IMR-90 (cell line): ENCODE data around the gene MINDY1. TPM values are rescaled to one million over a fixed set of nuclear protein-coding genes. Genes with fewer than 3 reads are reported as not detected.

Experiments used
- ATAC-seq: fragments of 200-7000 bp; cut with Tn5 transposase; 2 replicates; pipeline ENCODE4 v1.9.1; 2020; ENCODE audit warnings: low read depth, mild to moderate bottlenecking, moderate library complexity
- BruUV-seq: library from RNA; stranded (reverse); fragments of 400-500 nt; replicated peaks from 2 replicates; lab custom pipeline; 2021; lab: Mats Ljungman, UMichigan
- CTCF ChIA-PET: fragments of 300-600 bp; formaldehyde crosslinking; extraction: SDS; loops from one replicate; lab custom pipeline; 2021; ENCODE audit warnings: antibody characterized with exemption; lab: Yijun Ruan, JAX
- POLR2A ChIA-PET: fragments of 300-600 bp; sonication (Branson Sonifier 250); formaldehyde crosslinking; loops from one replicate; lab custom pipeline; 2022; ENCODE audit warnings: antibody characterized with exemption; ENCODE audit not compliant: unreplicated experiment; lab: Charles Lee
- DNase-seq: peaks from one replicate; pipeline ENCODE4 v3.0.0; 2013
- H2AFZ ChIP-seq: replicated peaks from 2 replicates; pipeline ENCODE3; 2013; ENCODE audit warnings: low read length, mild to moderate bottlenecking; ENCODE audit not compliant: poor library complexity
- H2AK5ac ChIP-seq: 2 replicates; pipeline ENCODE4 v1.6.1; 2013; ENCODE audit warnings: low read depth, low read length, inconsistent platforms
- H2AK9ac ChIP-seq: replicated peaks from 2 replicates; pipeline ENCODE3; 2013; ENCODE audit warnings: mild to moderate bottlenecking, low read depth, low read length, moderate library complexity; ENCODE audit not compliant: poor library complexity
- H2BK120ac ChIP-seq: 2 replicates; pipeline ENCODE4 v1.6.1; 2013; ENCODE audit warnings: low read depth, low read length, inconsistent platforms
- H2BK15ac ChIP-seq: 3 replicates; pipeline ENCODE4 v1.6.1; 2013; ENCODE audit warnings: low read depth, low read length, inconsistent platforms
- H2BK20ac ChIP-seq: 2 replicates; pipeline ENCODE4 v1.6.1; 2013; ENCODE audit warnings: low read depth, mild to moderate bottlenecking, inconsistent platforms, low read length, moderate library complexity
- H2BK5ac ChIP-seq: 2 replicates; pipeline ENCODE4 v1.6.1; 2013; ENCODE audit warnings: mild to moderate bottlenecking, low read depth, low read length, inconsistent platforms; ENCODE audit not compliant: poor library complexity, severe bottlenecking
- H3K14ac ChIP-seq: replicated peaks from 2 replicates; pipeline ENCODE4 v1.6.1; 2013; ENCODE audit warnings: low read depth, low read length, inconsistent platforms
- H3K18ac ChIP-seq: 2 replicates; pipeline ENCODE4 v1.6.1; 2013; ENCODE audit warnings: low read depth, low read length, control low read depth
- H3K23ac ChIP-seq: 2 replicates; pipeline ENCODE4 v1.6.1; 2013; ENCODE audit warnings: low read depth, low read length, inconsistent platforms
- H3K27ac ChIP-seq: 2 replicates; pipeline ENCODE4 v1.5.1; 2013; ENCODE audit warnings: mild to moderate bottlenecking, control low read depth, low read length; ENCODE audit not compliant: insufficient read depth
- H3K27me3 ChIP-seq: 2 replicates; pipeline ENCODE4 v1.6.1; 2013; ENCODE audit warnings: low read length; ENCODE audit not compliant: control insufficient read depth, insufficient read depth
- H3K36me3 ChIP-seq: 2 replicates; pipeline ENCODE4 v1.6.1; 2013; ENCODE audit warnings: low read length, mixed read lengths; ENCODE audit not compliant: control insufficient read depth, insufficient read depth
- H3K4ac ChIP-seq: 2 replicates; pipeline ENCODE4 v1.6.1; 2013; ENCODE audit warnings: low read depth, low read length, inconsistent platforms
- H3K4me1 ChIP-seq: 2 replicates; pipeline ENCODE4 v1.6.1; 2013; ENCODE audit warnings: low read length, mixed read lengths; ENCODE audit not compliant: control insufficient read depth, insufficient read depth
- H3K4me2 ChIP-seq: 2 replicates; pipeline ENCODE4 v1.6.1; 2013; ENCODE audit warnings: low read depth, mild to moderate bottlenecking, control low read depth, low read length, moderate library complexity
- H3K4me3 ChIP-seq: 2 replicates; pipeline ENCODE4 v1.5.1; 2013; ENCODE audit warnings: low read depth, mild to moderate bottlenecking, control low read depth, low read length, moderate library complexity; ENCODE audit not compliant: insufficient read depth
- H3K56ac ChIP-seq: 2 replicates; pipeline ENCODE4 v1.6.1; 2013; ENCODE audit warnings: low read length, inconsistent platforms; ENCODE audit not compliant: insufficient read depth; ENCODE audit errors: extremely low read depth
- H3K79me1 ChIP-seq, 2 experiments: 2 replicates each; pipeline ENCODE4 v1.6.1; 2013; ENCODE audit warnings: low read length in 2 of 2, inconsistent platforms in 1 of 2, low read depth in 1 of 2
- H3K9ac ChIP-seq: 2 replicates; pipeline ENCODE4 v1.6.1; 2013; ENCODE audit warnings: low read depth, low read length, control low read depth
- H3K9me1 ChIP-seq: 2 replicates; pipeline ENCODE4 v1.6.1; 2013; ENCODE audit warnings: low read length, inconsistent platforms; ENCODE audit not compliant: insufficient read depth
- H3K9me3 ChIP-seq: 2 replicates; pipeline ENCODE4 v1.6.1; 2013; ENCODE audit warnings: low read length; ENCODE audit not compliant: control insufficient read depth, insufficient read depth
- H4K20me1 ChIP-seq: 2 replicates; pipeline ENCODE4 v1.6.1; 2013; ENCODE audit warnings: low read length, inconsistent platforms; ENCODE audit not compliant: insufficient read depth
- H4K5ac ChIP-seq: 2 replicates; pipeline ENCODE4 v1.6.1; 2013; ENCODE audit warnings: mild to moderate bottlenecking, low read depth, low read length, control low read depth
- H4K8ac ChIP-seq, 2 experiments: 2 replicates each; pipeline ENCODE4 v1.6.1; 2013; ENCODE audit warnings: low read depth in 2 of 2, low read length in 2 of 2, control low read depth in 1 of 2, inconsistent platforms in 1 of 2
- H4K91ac ChIP-seq: 2 replicates; pipeline ENCODE4 v1.6.1; 2013; ENCODE audit warnings: low read depth, low read length, inconsistent platforms; ENCODE audit not compliant: insufficient read depth
- BHLHE40 ChIP-seq: fragments of 150-350 bp; IDR thresholded peaks from 2 replicates; pipeline ENCODE4 v1.6.1; 2016; ENCODE audit warnings: mild to moderate bottlenecking, low read depth, low read length
- CEBPB ChIP-seq: IDR thresholded peaks from 2 replicates; pipeline ENCODE4 v1.6.1; 2012; ENCODE audit warnings: low read depth, low read length, improper control_type of control experiment
- CHD1 ChIP-seq: IDR thresholded peaks from 2 replicates; pipeline ENCODE4 v1.6.1; 2012; ENCODE audit warnings: low read depth, low read length, improper control_type of control experiment
- CTCF ChIP-seq: conservative IDR thresholded peaks from 2 replicates; pipeline ENCODE4 v1.5.1; 2012; ENCODE audit warnings: mild to moderate bottlenecking, low read depth, low read length, improper control_type of control experiment
- ELK1 ChIP-seq: fragments of 150-350 bp; IDR thresholded peaks from 2 replicates; pipeline ENCODE4 v1.6.1; 2016; ENCODE audit warnings: low read depth, mild to moderate bottlenecking, low read length, moderate library complexity, borderline replicate concordance
- FOS ChIP-seq: fragments of 150-350 bp; IDR thresholded peaks from 2 replicates; pipeline ENCODE4 v1.6.1; 2016; ENCODE audit warnings: low read depth, low read length
- MAFK ChIP-seq: IDR thresholded peaks from 2 replicates; pipeline ENCODE4 v1.6.1; 2012; ENCODE audit warnings: low read depth, low read length, improper control_type of control experiment
- MAZ ChIP-seq: IDR thresholded peaks from 2 replicates; pipeline ENCODE4 v1.6.1; 2012; ENCODE audit warnings: low read depth, mild to moderate bottlenecking, low read length, improper control_type of control experiment, moderate library complexity, borderline replicate concordance
- MXI1 ChIP-seq: IDR thresholded peaks from 2 replicates; pipeline ENCODE4 v1.6.1; 2012; ENCODE audit warnings: low read depth, mild to moderate bottlenecking, low read length, moderate library complexity, borderline replicate concordance
- NFE2L2 ChIP-seq: fragments of 150-350 bp; IDR thresholded peaks from 2 replicates; pipeline ENCODE4 v1.6.1; 2016; ENCODE audit warnings: low read depth, mild to moderate bottlenecking, low read length
- POLR2A ChIP-seq: IDR thresholded peaks from 2 replicates; pipeline ENCODE4 v1.6.1; 2012; ENCODE audit warnings: mild to moderate bottlenecking, low read depth, low read length
- RAD21 ChIP-seq: IDR thresholded peaks from 2 replicates; pipeline ENCODE4 v1.6.1; 2012; ENCODE audit warnings: low read length, improper control_type of control experiment
- RCOR1 ChIP-seq: IDR thresholded peaks from 2 replicates; pipeline ENCODE4 v1.6.1; 2012; ENCODE audit warnings: mild to moderate bottlenecking, low read length, improper control_type of control experiment; ENCODE audit not compliant: insufficient replicate concordance
- RFX5 ChIP-seq: IDR thresholded peaks from 2 replicates; pipeline ENCODE4 v1.8.0; 2012; ENCODE audit warnings: low read depth, mild to moderate bottlenecking, low read length, moderate library complexity
- SMC3 ChIP-seq: fragments of 150-350 bp; IDR thresholded peaks from 2 replicates; pipeline ENCODE4 v1.6.1; 2016; ENCODE audit warnings: low read depth, mild to moderate bottlenecking, antibody characterized with exemption, low read length, moderate library complexity
- USF2 ChIP-seq: fragments of 150-350 bp; IDR thresholded peaks from 2 replicates; pipeline ENCODE4 v1.6.1; 2017; ENCODE audit warnings: mild to moderate bottlenecking, antibody characterized with exemption, low read length, low read depth
- WGBS, 2 experiments: methylation state at CpG; one replicate each; pipeline versions ENCODE4 v1.1.5 to v1.1.7; 2013; ENCODE audit warnings: missing lambda C conversion rate in 2 of 2; ENCODE audit not compliant: insufficient read length in 1 of 2; ENCODE audit errors: extremely low coverage in 2 of 2; 5-methylcytosine and 5-hydroxymethylcytosine counted together
- dilution Hi-C: fragments of 300-500 bp; cut with HindIII; formaldehyde crosslinking; loops from one replicate; pipeline ENCODE4 v1.14.3; 2018; ENCODE audit warnings: low sequenced_read_pairs; ENCODE audit not compliant: unreplicated experiment
- in situ Hi-C: fragments of 300-500 bp; cut with MboI; formaldehyde crosslinking; loops from 3 replicates; pipeline ENCODE4 v1.14.3; 2019; ENCODE audit warnings: low sequenced_read_pairs, inconsistent platforms, mixed read lengths
- intact Hi-C: fragments of 100-400 bp; cut with micrococcal nuclease; formaldehyde crosslinking; loops from 2 replicates; pipeline ENCODE4 v1.10.0; 2022
- polyA plus RNA-seq, 3 experiments: library from polyadenylated mRNA; depleted of rRNA; stranded (reverse); fragments of >200 nt; gene quantifications; 2 replicates each; pipeline ENCODE4 v1.2.3, GENCODE V29; 2012; ENCODE audit warnings: low replicate concordance in 1 of 3
- total RNA-seq: library from RNA; depleted of rRNA; stranded (reverse); fragments of >200 nt; gene quantifications from 2 replicates; pipeline ENCODE4 v1.2.3, GENCODE V29; 2012

MINDY1 gene
- total and polyA plus RNA-seq, 2 of the 4 experiments (the other 2 are of a cell fraction), result 6.6 to 7.3 TPM

GRCh38 chr1:151002611-151003010, 4.1 kb downstream of the MINDY1 start:
- no peak overlapping the region for H3K9ac ChIP-seq
- H2BK5ac ChIP-seq, result no peak overlapping the region
- peaks cover 16% of the 10 kb centered on the region for H3K9me1 ChIP-seq
- DNase-seq (no peak), ATAC-seq (no peak)
- in situ Hi-C loops, result no loop called here
- no peaks in the 10 kb centered on the region for H3K9me3 ChIP-seq
- H2BK20ac ChIP-seq, result no peak overlapping the region
- H3K79me1 ChIP-seq, result peaks cover 7 to 15% of the 10 kb centered on the region in 2 experiments
- peaks cover 24% of the 10 kb centered on the region for H3K36me3 ChIP-seq
- dilution Hi-C loops, result no loop called here
- ChIA-PET CTCF (no interaction called here), POLR2A (no interaction called here)
- no peak overlapping the region for H3K18ac ChIP-seq
- H4K20me1 ChIP-seq, result no peaks in the 10 kb centered on the region
- no peak overlapping the region for H2BK120ac ChIP-seq
- H3K23ac ChIP-seq, result no peak overlapping the region
- BruUV-seq, result no TSS peak
- WGBS, 2 experiments, result no CpG with 5 or more reads among the region's 2 CpGs
- no peak overlapping the region for H3K14ac ChIP-seq
- TF ChIP-seq MXI1 (no peak), CEBPB (no peak), ELK1 (no peak), FOS (no peak), CHD1 (no peak), MAZ (no peak), RAD21 (no peak), RCOR1 (no peak), USF2 (no peak), NFE2L2 (no peak), POLR2A (no peak), CTCF (no peak), MAFK (no peak), SMC3 (no peak), BHLHE40 (no peak), RFX5 (no peak)
- H4K91ac ChIP-seq, result no peak overlapping the region
- H2AK5ac ChIP-seq, result no peak overlapping the region
- H3K4ac ChIP-seq, result no peak overlapping the region
- no peak overlapping the region for H3K27ac ChIP-seq
- H3K4me2 ChIP-seq, result no peak overlapping the region; the same call in 1 of the 2 replicates
- H3K27me3 ChIP-seq, result no peaks in the 10 kb centered on the region
- H3K56ac ChIP-seq, result no peak overlapping the region
- H4K8ac ChIP-seq, result no peak overlapping the region
- no peak overlapping the region for H3K4me3 ChIP-seq
- intact Hi-C loops, result loop anchor here (10.0 kb wide), 1 partner anchor 438 kb away; no protein-coding TSS in a partner anchor
- H2BK15ac ChIP-seq, result no peak overlapping the region
- H2AK9ac ChIP-seq, result no peak overlapping the region
- H2AFZ ChIP-seq, result no peak overlapping the region
- H3K4me1 ChIP-seq, result peaks cover 9% of the 10 kb centered on the region
- H4K5ac ChIP-seq, result no peak overlapping the region
